Measurements from ENCODE around the gene EEF1AKMT4.

DNA sequence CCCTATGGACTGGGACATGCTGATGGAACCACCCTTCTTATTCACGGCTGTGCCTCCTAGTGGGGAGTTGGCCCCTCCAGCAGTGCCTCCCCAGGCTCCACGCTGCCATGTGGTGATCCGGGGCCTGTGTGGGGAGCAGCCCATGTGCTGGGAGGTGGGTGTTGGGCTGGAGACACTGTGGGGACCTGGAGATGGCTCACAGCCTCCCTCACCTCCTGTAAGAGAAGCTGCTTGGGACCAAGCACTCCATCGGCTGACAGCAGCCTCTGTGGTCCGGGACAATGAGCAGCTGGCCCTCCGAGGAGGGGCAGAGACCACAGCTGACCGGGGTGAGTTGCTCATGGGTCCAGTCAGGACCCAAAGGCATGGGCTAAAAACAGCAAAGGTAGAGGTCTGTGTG lies 9.8 kb upstream of the EEF1AKMT4 start:
- TF ChIP-seq, protein P1, sequence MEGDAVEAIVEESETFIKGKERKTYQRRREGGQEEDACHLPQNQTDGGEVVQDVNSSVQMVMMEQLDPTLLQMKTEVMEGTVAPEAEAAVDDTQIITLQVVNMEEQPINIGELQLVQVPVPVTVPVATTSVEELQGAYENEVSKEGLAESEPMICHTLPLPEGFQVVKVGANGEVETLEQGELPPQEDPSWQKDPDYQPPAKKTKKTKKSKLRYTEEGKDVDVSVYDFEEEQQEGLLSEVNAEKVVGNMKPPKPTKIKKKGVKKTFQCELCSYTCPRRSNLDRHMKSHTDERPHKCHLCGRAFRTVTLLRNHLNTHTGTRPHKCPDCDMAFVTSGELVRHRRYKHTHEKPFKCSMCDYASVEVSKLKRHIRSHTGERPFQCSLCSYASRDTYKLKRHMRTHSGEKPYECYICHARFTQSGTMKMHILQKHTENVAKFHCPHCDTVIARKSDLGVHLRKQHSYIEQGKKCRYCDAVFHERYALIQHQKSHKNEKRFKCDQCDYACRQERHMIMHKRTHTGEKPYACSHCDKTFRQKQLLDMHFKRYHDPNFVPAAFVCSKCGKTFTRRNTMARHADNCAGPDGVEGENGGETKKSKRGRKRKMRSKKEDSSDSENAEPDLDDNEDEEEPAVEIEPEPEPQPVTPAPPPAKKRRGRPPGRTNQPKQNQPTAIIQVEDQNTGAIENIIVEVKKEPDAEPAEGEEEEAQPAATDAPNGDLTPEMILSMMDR (IDR thresholded peaks at IDR 0.05 in 2 of 3, conservative IDR thresholded peaks at IDR 0.05 in 1 of 3; ENCODE audit: control insufficient read depth in 2 of 3, extremely low read depth in 1 of 3, insufficient read depth in 1 of 3, low read depth in 3 of 3, low read length in 3 of 3): no peak
- TF ChIP-seq, protein P2, sequence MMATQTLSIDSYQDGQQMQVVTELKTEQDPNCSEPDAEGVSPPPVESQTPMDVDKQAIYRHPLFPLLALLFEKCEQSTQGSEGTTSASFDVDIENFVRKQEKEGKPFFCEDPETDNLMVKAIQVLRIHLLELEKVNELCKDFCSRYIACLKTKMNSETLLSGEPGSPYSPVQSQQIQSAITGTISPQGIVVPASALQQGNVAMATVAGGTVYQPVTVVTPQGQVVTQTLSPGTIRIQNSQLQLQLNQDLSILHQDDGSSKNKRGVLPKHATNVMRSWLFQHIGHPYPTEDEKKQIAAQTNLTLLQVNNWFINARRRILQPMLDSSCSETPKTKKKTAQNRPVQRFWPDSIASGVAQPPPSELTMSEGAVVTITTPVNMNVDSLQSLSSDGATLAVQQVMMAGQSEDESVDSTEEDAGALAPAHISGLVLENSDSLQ (IDR thresholded peaks at IDR 0.05): no peak
- TF ChIP-seq YY1 (IDR thresholded peaks at IDR 0.05; ENCODE audit: low read depth, low read length) (no peak), EP300 (IDR thresholded peaks at IDR 0.05; ENCODE audit: borderline replicate concordance in 1 of 2, control insufficient read depth in 1 of 2, low read depth in 2 of 2, low read length in 2 of 2) (no peak)
